ENCODE results near the gene RCVRN. TPM values are rescaled to one million over a fixed set of nuclear protein-coding genes. Genes with fewer than 3 reads are reported as not detected.

Gene RCVRN
- not detected in 2 replicates for total RNA-seq

GRCh38 chr17:9905078-9905415 is at the start of gene RCVRN:
Gene RCVRN, minus strand, starts transcription at chr17:9905271. Its CDS starts 91 bp downstream, at chr17:9905180.
- TF ChIP-seq CTCF (IDR thresholded peaks at IDR 0.05; ENCODE audit: extremely low read depth, low read depth, low read length): no peak
- H3K9me3 ChIP-seq (ENCODE audit: low read depth, low read length): no peaks in the 10 kb centered on the region

GRCh38 chr17:9953492-9953891 is 48.4 kb upstream of the RCVRN start:
- H3K9me3 ChIP-seq (ENCODE audit: low read depth, low read length): no peaks in the 10 kb centered on the region
- no peak overlapping the region for H3K4me2 ChIP-seq (ENCODE audit: insufficient read depth, low read length)
- no peak overlapping the region for H3K4me3 ChIP-seq (ENCODE audit: insufficient read depth, low read length)
- no peaks in the 10 kb centered on the region for H4K20me1 ChIP-seq (ENCODE audit: insufficient read depth, low read length)
- no peak overlapping the region for H3K27ac ChIP-seq (ENCODE audit: low read depth, low read length)
- no peak for TF ChIP-seq CTCF (IDR thresholded peaks at IDR 0.05; ENCODE audit: extremely low read depth, low read depth, low read length)
- H3K36me3 ChIP-seq (ENCODE audit: insufficient read depth, low read length): no peaks in the 10 kb centered on the region
- no peak overlapping the region for H2AFZ ChIP-seq (ENCODE audit: low read length)
- no peak for DNase-seq (ENCODE audit: insufficient read length, low spot score, missing footprints)
- no peaks in the 10 kb centered on the region for H3K4me1 ChIP-seq (ENCODE audit: insufficient read depth, low read length)
- H3K27me3 ChIP-seq (ENCODE audit: insufficient read depth, low read length): no peaks in the 10 kb centered on the region
- H3K79me2 ChIP-seq (ENCODE audit: insufficient read depth, low read length): no peaks in the 10 kb centered on the region

More at GRCh38 chr17:9905078-9905415, at the start of gene RCVRN:
- no peaks in the 10 kb centered on the region for H4K20me1 ChIP-seq (ENCODE audit: insufficient read depth, low read length)
- no peak within 1 kb of the TSS for H3K4me3 ChIP-seq (ENCODE audit: insufficient read depth, low read length)
- H3K27me3 ChIP-seq (ENCODE audit: insufficient read depth, low read length): no peaks in the 10 kb centered on the region
- no peaks in the 10 kb centered on the region for H3K79me2 ChIP-seq (ENCODE audit: insufficient read depth, low read length)
- no peaks in the 10 kb centered on the region for H3K4me1 ChIP-seq (ENCODE audit: insufficient read depth, low read length)
- no peak within 1 kb of the TSS for H3K27ac ChIP-seq (ENCODE audit: low read depth, low read length)
- no peak for DNase-seq (ENCODE audit: insufficient read length, low spot score, missing footprints)
- H3K36me3 ChIP-seq (ENCODE audit: insufficient read depth, low read length): no peaks in the 10 kb centered on the region
- H3K4me2 ChIP-seq (ENCODE audit: insufficient read depth, low read length): no peak within 1 kb of the TSS
- no peak within 1 kb of the TSS for H2AFZ ChIP-seq (ENCODE audit: low read length)

GRCh38 chr17:9951803-9952202 is 46.7 kb upstream of the RCVRN start:
- H3K4me1 ChIP-seq (ENCODE audit: insufficient read depth, low read length): no peaks in the 10 kb centered on the region
- H2AFZ ChIP-seq (ENCODE audit: low read length): no peak overlapping the region

GRCh38 chr17:9948928-9949327 is 43.9 kb upstream of the RCVRN start:
- Histone ChIP-seq H3K9me3 (ENCODE audit: low read depth, low read length) (no peaks in the 10 kb centered on the region), H4K20me1 (ENCODE audit: insufficient read depth, low read length) (no peaks in the 10 kb centered on the region), H3K27me3 (ENCODE audit: insufficient read depth, low read length) (no peaks in the 10 kb centered on the region), H2AFZ (ENCODE audit: low read length) (no peak overlapping the region), H3K4me3 (ENCODE audit: insufficient read depth, low read length) (no peak overlapping the region), H3K27ac (ENCODE audit: low read depth, low read length) (no peak overlapping the region), H3K36me3 (ENCODE audit: insufficient read depth, low read length) (no peaks in the 10 kb centered on the region), H3K4me2 (ENCODE audit: insufficient read depth, low read length) (no peak overlapping the region), H3K4me1 (ENCODE audit: insufficient read depth, low read length) (no peaks in the 10 kb centered on the region), H3K79me2 (ENCODE audit: insufficient read depth, low read length) (no peaks in the 10 kb centered on the region)
- no peak for DNase-seq (ENCODE audit: insufficient read length, low spot score, missing footprints)
- TF ChIP-seq CTCF (IDR thresholded peaks at IDR 0.05; ENCODE audit: extremely low read depth, low read depth, low read length): no peak

More at GRCh38 chr17:9951803-9952202, 46.7 kb upstream of the RCVRN start:
- no peak for DNase-seq (ENCODE audit: insufficient read length, low spot score, missing footprints)
- no peaks in the 10 kb centered on the region for H3K27me3 ChIP-seq (ENCODE audit: insufficient read depth, low read length)
- H3K27ac ChIP-seq (ENCODE audit: low read depth, low read length): no peak overlapping the region
- H3K4me3 ChIP-seq (ENCODE audit: insufficient read depth, low read length): no peak overlapping the region
- H3K79me2 ChIP-seq (ENCODE audit: insufficient read depth, low read length): no peaks in the 10 kb centered on the region
- no peaks in the 10 kb centered on the region for H3K36me3 ChIP-seq (ENCODE audit: insufficient read depth, low read length)
- no peaks in the 10 kb centered on the region for H4K20me1 ChIP-seq (ENCODE audit: insufficient read depth, low read length)
- H3K9me3 ChIP-seq (ENCODE audit: low read depth, low read length): no peaks in the 10 kb centered on the region
- H3K4me2 ChIP-seq (ENCODE audit: insufficient read depth, low read length): no peak overlapping the region
- TF ChIP-seq CTCF (IDR thresholded peaks at IDR 0.05; ENCODE audit: extremely low read depth, low read depth, low read length): no peak
